HEK293T (cell line): ENCODE results near the gene ANKRD44.
"Not testable (repeated sequence)": the region's sequence is repeated elsewhere in the genome, so short reads cannot be mapped to it uniquely, and the experiment has no call there.

Experiments
- CTCF ChIA-PET: fragments of 350-600 bp; formaldehyde crosslinking; extraction: SDS; loops from one replicate; lab custom pipeline; 2021; ENCODE audit warnings: antibody characterized with exemption, inconsistent platforms; lab: Yijun Ruan, JAX
- POLR2A ChIA-PET: fragments of 350-600 bp; formaldehyde crosslinking; extraction: SDS; loops from one replicate; lab custom pipeline; 2020; ENCODE audit warnings: antibody characterized with exemption, inconsistent platforms; lab: Yijun Ruan, JAX
- DNase-seq: peaks from one replicate; pipeline ENCODE4 v3.0.0; 2012; ENCODE audit warnings: mixed read lengths; ENCODE audit errors: extremely low spot score
- ARNT ChIP-seq: fragments of 450-650 bp; IDR thresholded peaks from 2 replicates; pipeline ENCODE4 v1.6.1; 2017; ENCODE audit warnings: mild to moderate bottlenecking
- BHLHE40 ChIP-seq: fragments of 450-650 bp; IDR thresholded peaks from 2 replicates; pipeline ENCODE4 v1.6.1; 2016; ENCODE audit warnings: mild to moderate bottlenecking, moderate library complexity, borderline replicate concordance
- CTBP1 ChIP-seq: fragments of 450-650 bp; IDR thresholded peaks from 2 replicates; pipeline ENCODE4 v1.6.1; 2016; ENCODE audit warnings: borderline replicate concordance
- ELF4 ChIP-seq: fragments of 450-650 bp; IDR thresholded peaks from 2 replicates; pipeline ENCODE4 v1.6.1; 2017; ENCODE audit warnings: antibody characterized with exemption
- FOXA1 ChIP-seq: fragments of 450-650 bp; IDR thresholded peaks from 2 replicates; pipeline ENCODE4 v1.6.1; 2016; ENCODE audit warnings: mild to moderate bottlenecking
- FOXK2 ChIP-seq: fragments of 450-650 bp; IDR thresholded peaks from 2 replicates; pipeline ENCODE4 v1.6.1; 2016; ENCODE audit warnings: mild to moderate bottlenecking
- FOXM1 ChIP-seq: fragments of 450-650 bp; IDR thresholded peaks from 2 replicates; pipeline ENCODE4 v1.6.1; 2017; ENCODE audit warnings: mild to moderate bottlenecking, borderline replicate concordance
- HDGF ChIP-seq: fragments of 450-650 bp; IDR thresholded peaks from 2 replicates; pipeline ENCODE4 v1.6.1; 2017; ENCODE audit warnings: antibody characterized with exemption, borderline replicate concordance
- L3MBTL2 ChIP-seq: fragments of 450-650 bp; conservative IDR thresholded peaks from 2 replicates; pipeline ENCODE4 v1.6.1; 2016; ENCODE audit warnings: mild to moderate bottlenecking
- LEF1 ChIP-seq: fragments of 450-650 bp; IDR thresholded peaks from 2 replicates; pipeline ENCODE4 v1.6.1; 2017; ENCODE audit warnings: mild to moderate bottlenecking, borderline replicate concordance
- NFRKB ChIP-seq: fragments of 450-650 bp; IDR thresholded peaks from 2 replicates; pipeline ENCODE4 v1.6.1; 2016; ENCODE audit warnings: mild to moderate bottlenecking, moderate library complexity
- SP1 ChIP-seq: fragments of 450-650 bp; IDR thresholded peaks from 2 replicates; pipeline ENCODE4 v1.6.1; 2017
- SUZ12 ChIP-seq: fragments of 450-650 bp; IDR thresholded peaks from 2 replicates; pipeline ENCODE4 v1.6.1; 2016; ENCODE audit warnings: mild to moderate bottlenecking
- TARDBP ChIP-seq: fragments of 450-650 bp; IDR thresholded peaks from 2 replicates; pipeline ENCODE4 v1.6.1; 2016
- ZNF384 ChIP-seq: fragments of 450-650 bp; IDR thresholded peaks from 2 replicates; pipeline ENCODE4 v1.6.1; 2016
- TF ChIP-seq, protein P1 (sequence below): fragments of 450-650 bp; IDR thresholded peaks from 2 replicates; pipeline ENCODE4 v1.6.1; 2016

The ANKRD44 gene

DNA sequence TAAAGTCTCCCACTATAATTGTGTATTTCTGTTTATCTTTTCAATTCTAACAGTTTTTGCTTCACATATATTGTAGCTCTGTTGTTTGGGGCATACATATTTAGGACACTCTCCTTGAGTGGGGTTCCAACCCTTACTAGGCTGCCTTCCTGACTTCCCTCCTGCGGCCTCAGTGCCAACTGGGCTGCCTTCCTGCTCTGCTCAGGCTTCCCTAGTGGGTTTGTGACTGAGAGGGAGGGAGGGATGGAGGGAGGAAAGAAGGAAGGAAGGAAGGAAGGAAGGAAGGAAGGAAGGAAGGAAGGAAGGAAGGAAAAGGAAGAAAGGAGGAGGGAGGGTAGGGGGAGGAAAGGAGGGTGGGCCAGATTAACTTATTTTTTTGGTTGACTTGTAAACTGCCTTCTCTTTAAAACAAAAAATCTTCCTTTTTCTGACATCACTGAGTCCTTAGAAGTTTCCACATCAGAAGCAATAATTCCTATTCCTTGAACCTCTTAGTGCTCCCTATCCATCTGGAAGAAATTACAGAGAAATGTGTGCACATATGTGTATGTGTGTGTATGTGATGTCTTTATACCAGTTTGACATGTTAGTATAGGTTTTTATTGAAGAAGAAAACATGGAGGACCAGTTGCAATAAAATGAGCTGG is 238.7 kb downstream of the ANKRD44 start:
- CTCF ChIA-PET: no interaction called here

DNA sequence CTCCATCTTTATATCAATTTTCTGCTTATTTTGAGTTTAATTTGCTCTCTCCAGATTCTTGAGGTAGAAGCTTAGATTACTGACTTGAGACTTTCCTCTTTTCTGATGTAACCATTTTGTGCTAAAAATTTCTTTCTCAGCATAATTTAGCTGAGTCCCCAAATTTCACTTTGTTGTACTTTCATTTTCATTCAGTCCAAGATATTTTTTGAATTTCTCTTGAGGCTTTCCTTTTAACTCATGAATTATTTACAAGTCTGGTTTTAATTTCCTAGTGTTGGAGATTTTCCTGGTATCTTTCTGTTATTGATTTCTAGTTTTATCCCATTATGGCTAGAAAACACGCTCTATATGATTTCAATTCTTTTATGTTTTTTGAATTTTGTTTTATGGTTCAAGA is 239.4 kb downstream of the ANKRD44 start:
- ChIA-PET POLR2A (no interaction called here), CTCF (no interaction called here)
- TF ChIP-seq SP1 (no peak), ARNT (no peak), HDGF (no peak), TARDBP (no peak)
- TF ChIP-seq, protein P1, sequence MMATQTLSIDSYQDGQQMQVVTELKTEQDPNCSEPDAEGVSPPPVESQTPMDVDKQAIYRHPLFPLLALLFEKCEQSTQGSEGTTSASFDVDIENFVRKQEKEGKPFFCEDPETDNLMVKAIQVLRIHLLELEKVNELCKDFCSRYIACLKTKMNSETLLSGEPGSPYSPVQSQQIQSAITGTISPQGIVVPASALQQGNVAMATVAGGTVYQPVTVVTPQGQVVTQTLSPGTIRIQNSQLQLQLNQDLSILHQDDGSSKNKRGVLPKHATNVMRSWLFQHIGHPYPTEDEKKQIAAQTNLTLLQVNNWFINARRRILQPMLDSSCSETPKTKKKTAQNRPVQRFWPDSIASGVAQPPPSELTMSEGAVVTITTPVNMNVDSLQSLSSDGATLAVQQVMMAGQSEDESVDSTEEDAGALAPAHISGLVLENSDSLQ: no peak
- no peak for DNase-seq

More for the DNA sequence above, 238.7 kb downstream of the ANKRD44 start:
- POLR2A ChIA-PET: no interaction called here
- no peak for DNase-seq
- no peak for TF ChIP-seq FOXA1
- no peak for TF ChIP-seq SUZ12
- no peak for TF ChIP-seq FOXM1
- TF ChIP-seq BHLHE40: no peak
- TF ChIP-seq TARDBP: no peak
- no peak for TF ChIP-seq FOXK2
- TF ChIP-seq HDGF: no peak
- no peak for TF ChIP-seq L3MBTL2
- no peak for TF ChIP-seq ELF4
- no peak for TF ChIP-seq LEF1
- no peak for TF ChIP-seq ZNF384
- no peak for TF ChIP-seq CTBP1
- TF ChIP-seq NFRKB: no peak
- TF ChIP-seq SP1: no peak
- TF ChIP-seq, protein P1: no peak
- no peak for TF ChIP-seq ARNT

DNA sequence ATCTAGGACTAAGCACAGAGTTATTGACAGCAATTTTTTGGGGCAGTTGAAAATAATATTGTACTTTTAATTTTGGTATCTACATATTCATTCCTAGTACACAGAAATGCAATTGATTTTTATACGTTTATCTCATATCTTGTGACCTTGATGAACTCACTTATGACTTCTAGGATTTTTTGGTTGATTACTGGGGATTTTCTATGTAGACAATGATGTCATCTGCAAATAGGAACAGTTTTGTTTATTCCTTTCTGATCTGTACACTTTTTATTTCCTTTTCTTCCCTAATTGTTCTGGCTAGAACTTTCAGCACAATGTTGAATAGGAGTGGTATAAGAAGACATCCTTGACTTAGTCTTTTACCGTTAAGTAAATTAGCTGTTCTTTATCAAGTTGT is 240.6 kb downstream of the ANKRD44 start:
- POLR2A ChIA-PET: no interaction called here
- CTCF ChIA-PET: no interaction called here
- no peak for DNase-seq
- TF ChIP-seq, protein P1: no peak
- TF ChIP-seq L3MBTL2 (no peak), SP1 (no peak), TARDBP (no peak), FOXA1 (no peak), CTBP1 (no peak), BHLHE40 (no peak), ARNT (no peak), LEF1 (no peak), ELF4 (no peak), SUZ12 (no peak), FOXK2 (no peak), HDGF (no peak), FOXM1 (no peak), ZNF384 (no peak), NFRKB (no peak)

DNA sequence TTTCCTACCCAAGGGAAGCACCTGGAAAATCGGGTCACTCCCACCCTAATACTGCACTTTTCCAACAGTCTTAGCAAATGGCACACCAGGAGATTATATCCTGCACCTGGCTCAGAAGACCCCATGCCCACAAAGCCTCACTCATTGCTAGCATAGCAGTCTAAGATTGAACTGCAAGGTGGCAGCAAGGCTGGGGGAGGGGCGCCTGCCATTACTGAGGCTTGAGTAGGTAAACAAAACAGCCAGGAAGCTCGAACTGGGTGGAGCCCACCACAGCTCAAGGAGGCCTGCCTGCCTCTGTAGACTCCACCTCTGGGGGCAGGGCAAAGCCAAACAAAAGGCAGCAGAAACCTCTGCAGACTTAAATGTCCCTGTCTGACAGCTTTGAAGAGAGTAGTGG is 248.0 kb downstream of the ANKRD44 start:
- DNase-seq, POLR2A ChIA-PET, CTCF ChIA-PET: not testable (repeated sequence)

DNA sequence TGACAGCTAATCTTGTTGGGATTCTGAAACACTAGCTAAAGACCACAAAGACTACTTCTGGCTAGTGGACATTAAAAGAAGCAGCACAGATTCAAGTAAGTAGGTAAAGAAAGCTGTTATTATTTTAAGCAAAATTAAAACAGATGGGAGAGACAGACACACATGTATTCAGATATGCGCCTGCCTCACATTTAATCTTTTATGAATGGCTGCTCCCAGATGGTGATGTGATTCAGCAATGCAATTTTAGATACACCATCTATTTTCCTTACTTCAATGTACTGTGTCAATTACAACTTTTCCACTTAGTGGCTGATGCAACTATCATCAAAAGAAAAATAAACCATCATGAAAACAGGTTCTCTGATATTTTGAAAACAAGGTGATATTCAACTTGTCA is 251.1 kb downstream of the ANKRD44 start:
- TF ChIP-seq NFRKB (no peak), ELF4 (no peak), HDGF (no peak), TARDBP (no peak), CTBP1 (no peak), FOXM1 (no peak), ZNF384 (no peak)
- TF ChIP-seq, protein P1: no peak
- DNase-seq: no peak
- ChIA-PET POLR2A (no interaction called here), CTCF (no interaction called here)

DNA sequence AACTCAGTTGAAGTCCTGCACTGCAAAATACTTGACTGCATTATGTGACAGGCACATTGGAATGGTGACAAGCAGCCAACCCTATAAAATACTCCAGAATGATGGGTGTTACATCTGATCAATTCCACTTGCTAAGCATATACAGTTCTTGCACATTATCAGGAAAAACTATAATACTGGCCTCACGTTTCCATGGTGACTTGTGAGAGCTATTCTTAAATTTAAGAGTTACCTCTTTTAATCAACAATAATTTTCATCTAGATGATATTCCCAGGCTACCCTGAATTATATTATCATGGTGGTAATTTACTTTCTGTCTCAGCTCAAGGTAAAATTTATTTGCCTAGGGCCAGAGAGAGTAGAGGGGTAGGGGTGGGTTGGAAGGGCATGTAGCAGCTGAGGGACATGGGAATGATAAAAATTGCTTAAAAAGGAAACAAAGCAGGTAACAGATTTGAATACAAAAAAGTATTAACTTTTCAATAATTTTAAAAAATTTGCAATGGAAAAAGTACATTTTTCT is 251.7 kb downstream of the ANKRD44 start:
- no peak for TF ChIP-seq SP1
- no peak for TF ChIP-seq FOXK2
- TF ChIP-seq, protein P1: no peak
- TF ChIP-seq NFRKB: no peak
- TF ChIP-seq ZNF384: no peak
- no peak for TF ChIP-seq FOXA1
- no peak for DNase-seq
- POLR2A ChIA-PET: no interaction called here
- CTCF ChIA-PET: no interaction called here
